Peyer's patch (tissue), 4 donors: ENCODE data around the gene MAP2K4. TPM values are rescaled to one million over a fixed set of nuclear protein-coding genes. Genes with fewer than 3 reads are reported as not detected.

ENCODE experiments used
- DNase-seq, 3 donors: peaks; one replicate each; pipeline ENCODE4 v3.0.0-alpha.2; 2017 to 2019
- H3K27ac ChIP-seq, 4 donors: fragments of 200-600 bp; sonication (generic); one replicate each; pipeline ENCODE4 v1.5.1; 2016 to 2019
- H3K27me3 ChIP-seq, 2 donors: fragments of 200-600 bp; sonication (generic); one replicate each; pipeline ENCODE4 v1.5.1; 2019
- H3K36me3 ChIP-seq, 3 donors: fragments of 200-600 bp; sonication (generic); one replicate each; pipeline ENCODE4 v1.5.1; 2016 to 2019
- H3K4me1 ChIP-seq, 4 donors: fragments of 200-600 bp; sonication (generic); one replicate each; pipeline ENCODE4 v1.5.1; 2016 to 2019
- H3K4me3 ChIP-seq, 4 donors: fragments of 200-600 bp; sonication (generic); 1 replicate in 3 of 4; 2 replicates in 1 of 4; pipeline ENCODE4 v1.5.1; 2016 to 2019; ENCODE audit warnings: mild to moderate bottlenecking in 1 of 4
- H3K9me3 ChIP-seq, 4 donors: fragments of 200-600 bp; sonication (generic); one replicate each; pipeline ENCODE4 v1.5.1; 2016 to 2019; ENCODE audit warnings: mild to moderate bottlenecking in 1 of 4
- POLR2A ChIP-seq, 2 donors: fragments of 450-650 bp; IDR thresholded peaks; one replicate each; pipeline ENCODE4 v1.5.1; 2017; ENCODE audit warnings: antibody characterized with exemption in 2 of 2, mild to moderate bottlenecking in 2 of 2, moderate library complexity in 2 of 2
- total RNA-seq, 4 donors: library from RNA; depleted of rRNA; stranded (reverse); fragments of >200 nt; gene quantifications; one replicate each; pipeline ENCODE4 v1.1.0, GENCODE V29; 2016
- TF ChIP-seq, protein P1 (sequence below), 6 experiments: fragments of 450-650 bp in 4 of 6; fragments of 200-600 bp in 2 of 6; sonication (generic) in 1 of 6; IDR thresholded peaks; one replicate each; pipeline ENCODE4 v1.5.1; 2017 to 2019; ENCODE audit warnings: antibody characterized with exemption in 6 of 6, mild to moderate bottlenecking in 3 of 6, moderate library complexity in 1 of 6

MAP2K4 gene
- total RNA-seq, 4 donors from 2014 or later: 17.7 to 34.7 (median 27.7) TPM

DNA sequence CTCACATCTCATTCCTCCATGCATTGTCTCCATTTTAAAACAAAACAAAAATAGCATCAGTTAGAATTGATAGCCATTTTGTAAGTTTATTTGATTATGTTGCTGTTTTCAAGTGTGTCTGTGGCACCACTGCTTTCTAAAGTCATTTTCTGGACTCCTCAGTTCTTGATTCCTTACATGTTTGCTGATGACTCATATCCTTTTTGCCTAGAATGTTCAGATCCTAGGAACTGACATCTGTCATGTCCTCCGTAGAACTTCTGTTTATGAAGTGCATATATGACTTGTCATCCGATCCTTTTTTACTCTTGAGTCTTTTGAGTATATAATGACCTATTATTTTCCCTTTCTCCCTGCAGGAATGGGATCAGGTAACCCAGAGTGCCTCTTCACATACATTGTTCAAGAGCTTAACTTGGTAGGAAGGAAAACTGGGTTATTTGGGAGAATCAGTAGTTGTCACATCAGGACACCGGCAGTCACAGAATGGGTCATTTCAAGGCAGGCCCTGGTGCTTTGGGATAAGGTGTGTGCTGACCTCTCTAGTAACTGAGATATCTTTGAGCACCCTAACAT lies 69.2 kb downstream of the MAP2K4 start:
- TF ChIP-seq, protein P1, sequence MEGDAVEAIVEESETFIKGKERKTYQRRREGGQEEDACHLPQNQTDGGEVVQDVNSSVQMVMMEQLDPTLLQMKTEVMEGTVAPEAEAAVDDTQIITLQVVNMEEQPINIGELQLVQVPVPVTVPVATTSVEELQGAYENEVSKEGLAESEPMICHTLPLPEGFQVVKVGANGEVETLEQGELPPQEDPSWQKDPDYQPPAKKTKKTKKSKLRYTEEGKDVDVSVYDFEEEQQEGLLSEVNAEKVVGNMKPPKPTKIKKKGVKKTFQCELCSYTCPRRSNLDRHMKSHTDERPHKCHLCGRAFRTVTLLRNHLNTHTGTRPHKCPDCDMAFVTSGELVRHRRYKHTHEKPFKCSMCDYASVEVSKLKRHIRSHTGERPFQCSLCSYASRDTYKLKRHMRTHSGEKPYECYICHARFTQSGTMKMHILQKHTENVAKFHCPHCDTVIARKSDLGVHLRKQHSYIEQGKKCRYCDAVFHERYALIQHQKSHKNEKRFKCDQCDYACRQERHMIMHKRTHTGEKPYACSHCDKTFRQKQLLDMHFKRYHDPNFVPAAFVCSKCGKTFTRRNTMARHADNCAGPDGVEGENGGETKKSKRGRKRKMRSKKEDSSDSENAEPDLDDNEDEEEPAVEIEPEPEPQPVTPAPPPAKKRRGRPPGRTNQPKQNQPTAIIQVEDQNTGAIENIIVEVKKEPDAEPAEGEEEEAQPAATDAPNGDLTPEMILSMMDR (IDR thresholded peaks at IDR 0.05): no peak
- TF ChIP-seq POLR2A (IDR thresholded peaks at IDR 0.05): no peak

GRCh38 chr17:12094336-12094735 lies 73.7 kb downstream of the MAP2K4 start:
- Histone ChIP-seq H3K36me3 (peaks cover 0 to 6% (median 0%) of the 10 kb centered on the region in 3 donors), H3K27ac (no peak overlapping the region), H3K4me3 (no peak overlapping the region), H3K9me3 (no peaks in the 10 kb centered on the region), H3K27me3 (no peaks in the 10 kb centered on the region), H3K4me1 (no peaks in the 10 kb centered on the region)
- TF ChIP-seq, protein P1 (IDR thresholded peaks at IDR 0.05): no peak
- no peak for TF ChIP-seq POLR2A (IDR thresholded peaks at IDR 0.05)
- DNase-seq: no peak

More for the DNA sequence above, 69.2 kb downstream of the MAP2K4 start:
- DNase-seq: no peak
- Histone ChIP-seq H3K27me3 (no peaks in the 10 kb centered on the region), H3K4me3 (no peak overlapping the region), H3K9me3 (no peaks in the 10 kb centered on the region), H3K4me1 (no peaks in the 10 kb centered on the region), H3K36me3 (no peaks in the 10 kb centered on the region), H3K27ac (no peak overlapping the region)

DNA sequence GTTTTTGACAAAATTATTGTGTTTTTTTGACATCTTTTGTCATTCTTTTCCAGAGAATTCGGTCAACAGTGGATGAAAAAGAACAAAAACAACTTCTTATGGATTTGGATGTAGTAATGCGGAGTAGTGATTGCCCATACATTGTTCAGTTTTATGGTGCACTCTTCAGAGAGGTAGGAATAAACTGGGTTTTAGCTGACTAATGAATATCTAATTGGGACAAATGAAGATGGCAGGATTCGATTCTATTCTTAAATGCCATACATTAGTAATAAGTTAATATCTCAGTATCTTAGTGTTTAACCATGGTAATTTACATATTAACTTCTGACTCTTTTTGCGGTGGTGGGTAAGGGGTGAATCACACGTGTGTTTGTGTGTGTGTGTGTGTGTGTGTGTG lies 74.8 kb downstream of the MAP2K4 start:
- Histone ChIP-seq H3K36me3 (peaks cover 0 to 13% (median 0%) of the 10 kb centered on the region in 3 donors), H3K4me1 (no peaks in the 10 kb centered on the region), H3K9me3 (no peaks in the 10 kb centered on the region), H3K4me3 (no peak overlapping the region), H3K27ac (no peak overlapping the region), H3K27me3 (no peaks in the 10 kb centered on the region)
- DNase-seq: no peak
- TF ChIP-seq, protein P1 (IDR thresholded peaks at IDR 0.05): no peak
- TF ChIP-seq POLR2A (IDR thresholded peaks at IDR 0.05): no peak

DNA sequence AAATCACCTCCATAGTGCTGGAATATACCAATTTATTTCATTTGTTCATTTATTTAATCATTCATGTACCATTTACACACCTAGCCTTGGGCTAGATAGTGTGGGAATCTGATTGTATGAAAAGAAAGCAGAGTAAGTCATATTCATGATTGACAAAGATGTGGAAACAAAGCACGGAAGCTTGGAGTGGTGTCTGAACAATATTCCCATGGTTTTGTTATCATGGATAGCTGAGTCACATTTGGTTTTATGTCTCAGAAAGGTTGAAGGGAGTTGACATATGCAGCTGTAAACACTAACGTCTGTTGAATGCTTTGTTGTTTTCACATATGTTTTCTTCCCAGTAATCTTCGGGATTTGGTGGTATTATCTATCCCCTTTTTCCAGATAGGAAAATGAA lies 76.6 kb downstream of the MAP2K4 start:
- no peaks in the 10 kb centered on the region for H3K9me3 ChIP-seq
- H3K27me3 ChIP-seq: no peaks in the 10 kb centered on the region
- no peak overlapping the region for H3K4me3 ChIP-seq
- H3K4me1 ChIP-seq: no peaks in the 10 kb centered on the region
- no peak for TF ChIP-seq POLR2A (IDR thresholded peaks at IDR 0.05)
- TF ChIP-seq, protein P1 (IDR thresholded peaks at IDR 0.05): no peak
- no peak for DNase-seq
- no peak overlapping the region for H3K27ac ChIP-seq
- H3K36me3 ChIP-seq: peaks cover 0 to 13% (median 0%) of the 10 kb centered on the region in 3 donors

DNA sequence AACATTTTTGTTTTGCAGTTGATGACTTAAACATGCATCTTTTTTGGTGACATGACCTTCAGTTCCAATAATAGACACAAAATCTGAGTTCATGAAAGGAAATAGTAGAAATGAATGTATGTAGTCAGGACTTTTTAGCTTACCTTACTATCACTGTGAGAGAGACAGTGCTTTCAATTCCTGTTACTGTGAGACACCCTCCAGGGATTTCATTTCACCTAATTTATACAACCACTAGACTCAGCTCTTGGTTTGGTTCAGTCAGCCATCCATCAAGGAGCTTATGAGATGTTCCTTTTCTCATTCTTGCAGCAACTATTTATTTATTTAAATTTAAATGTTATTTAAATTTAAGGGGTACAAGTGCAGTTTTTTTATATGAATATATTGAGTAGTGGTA lies 77.9 kb downstream of the MAP2K4 start:
- DNase-seq: no peak
- no peaks in the 10 kb centered on the region for H3K27me3 ChIP-seq
- H3K4me3 ChIP-seq: no peak overlapping the region
- peaks cover 0 to 13% (median 0%) of the 10 kb centered on the region in 3 donors for H3K36me3 ChIP-seq
- H3K27ac ChIP-seq: no peak overlapping the region
- H3K4me1 ChIP-seq: no peaks in the 10 kb centered on the region
- no peaks in the 10 kb centered on the region for H3K9me3 ChIP-seq
- TF ChIP-seq, protein P1 (IDR thresholded peaks at IDR 0.05): no peak
- no peak for TF ChIP-seq POLR2A (IDR thresholded peaks at IDR 0.05)
